GM12878 (cell line): ENCODE measurements around the gene CSF2. TPM values are rescaled to one million over a fixed set of nuclear protein-coding genes. Genes with fewer than 3 reads are reported as not detected.

Experiments
- ATAC-seq: fragments of 200-7000 bp; cut with Tn5 transposase; 3 replicates; pipeline ENCODE4 v1.9.1; 2020; ENCODE audit warnings: mild to moderate bottlenecking, moderate library complexity
- BruUV-seq: library from RNA; stranded (reverse); fragments of 400-500 nt; replicated peaks from 2 replicates; lab custom pipeline; 2021; lab: Mats Ljungman, UMichigan
- CTCF ChIA-PET: fragments of 300-600 bp; sonication (Branson Sonifier 250); formaldehyde crosslinking; extraction: SDS; loops from one replicate; lab custom pipeline; 2021; ENCODE audit warnings: inconsistent platforms; lab: Yijun Ruan, JAX
- POLR2A ChIA-PET: fragments of 350-600 bp; formaldehyde crosslinking; extraction: SDS; loops from one replicate; lab custom pipeline; 2021; ENCODE audit warnings: inconsistent platforms; lab: Charles Lee
- RAD21 ChIA-PET: fragments of 300-600 bp; sonication (Branson Sonifier 250); formaldehyde crosslinking; loops from one replicate; lab custom pipeline; 2023; ENCODE audit warnings: antibody characterized with exemption; ENCODE audit not compliant: unreplicated experiment; lab: Charles Lee
- SMC1A ChIA-PET: fragments of 300-600 bp; sonication (Branson Sonifier 250); formaldehyde crosslinking; loops from one replicate; lab custom pipeline; 2023; ENCODE audit not compliant: unreplicated experiment, uncharacterized antibody; lab: Charles Lee
- DNase-seq: peaks from one replicate; pipeline ENCODE4 v3.0.0-alpha.2; 2011; ENCODE audit warnings: low read depth, low spot score
- FAIRE-seq: peaks from 3 replicates; lab custom pipeline; 2011; peaks lifted over from hg19 to GRCh38; lab: Jason Lieb, UNC
- H2AFZ ChIP-seq: 2 replicates; pipeline ENCODE4 v1.6.0; 2011; ENCODE audit warnings: low read depth, low read length, control low read depth; ENCODE audit not compliant: control insufficient read depth
- H3K27ac ChIP-seq: 2 replicates; pipeline ENCODE4 v1.5.1; 2011; ENCODE audit warnings: control low read depth; ENCODE audit not compliant: control insufficient read depth, insufficient read depth
- H3K27me3 ChIP-seq, 2 experiments: replicated peaks in 1 of 2; 2 replicates each; pipeline versions ENCODE4 v1.6.0 to v1.6.1; 2011; ENCODE audit warnings: low read length in 1 of 2; ENCODE audit not compliant: control insufficient read depth in 2 of 2, insufficient read depth in 2 of 2
- H3K36me3 ChIP-seq, 2 experiments: 2 replicates each; pipeline ENCODE4 v1.5.1; 2011; ENCODE audit warnings: low read length in 1 of 2; ENCODE audit not compliant: control insufficient read depth in 2 of 2, insufficient read depth in 2 of 2
- H3K4me1 ChIP-seq: 2 replicates; pipeline ENCODE4 v1.6.1; 2011; ENCODE audit warnings: mild to moderate bottlenecking, low read length, moderate library complexity, mixed read lengths; ENCODE audit not compliant: control insufficient read depth, insufficient read depth
- H3K4me2 ChIP-seq: 2 replicates; pipeline ENCODE4 v1.6.0; 2011; ENCODE audit warnings: control low read depth; ENCODE audit not compliant: control insufficient read depth, insufficient read depth
- H3K4me3 ChIP-seq: fragments of 200-600 bp; sonication (generic); 2 replicates; pipeline ENCODE4 v1.5.1; 2016
- H3K79me2 ChIP-seq: 2 replicates; pipeline ENCODE4 v1.6.0; 2011; ENCODE audit warnings: low read length; ENCODE audit not compliant: control insufficient read depth, insufficient read depth
- H3K9ac ChIP-seq: 2 replicates; pipeline ENCODE4 v1.8.0; 2011; ENCODE audit warnings: low read length, control low read depth, mixed read lengths; ENCODE audit not compliant: control insufficient read depth, insufficient read depth
- H3K9me3 ChIP-seq: replicated peaks from 3 replicates; pipeline ENCODE4 v1.5.1; 2011; ENCODE audit warnings: mild to moderate bottlenecking, low read length; ENCODE audit not compliant: control insufficient read depth, insufficient read depth
- H4K20me1 ChIP-seq: 2 replicates; pipeline ENCODE4 v1.6.0; 2011; ENCODE audit not compliant: control insufficient read depth, insufficient read depth
- EED ChIP-seq: sonication (generic); IDR thresholded peaks from 2 replicates; pipeline ENCODE4 v1.6.1; 2016; ENCODE audit warnings: antibody characterized with exemption, low read depth
- EP300 ChIP-seq, 2 experiments: fragments of 150-350 bp in 1 of 2; IDR thresholded peaks; 2 replicates each; pipeline ENCODE4 v1.6.1; 2011 to 2012; ENCODE audit warnings: low read depth in 2 of 2, low read length in 2 of 2, borderline replicate concordance in 1 of 2, improper control_type of control experiment in 1 of 2, inconsistent platforms in 1 of 2; ENCODE audit not compliant: control insufficient read depth in 1 of 2
- ESRRA ChIP-seq: IDR thresholded peaks from 2 replicates; pipeline ENCODE4 v1.6.1; 2012; ENCODE audit warnings: mild to moderate bottlenecking, low read length, improper control_type of control experiment
- MTA3 ChIP-seq: IDR thresholded peaks from 2 replicates; pipeline ENCODE4 v1.6.1; 2012; ENCODE audit warnings: low read length, inconsistent platforms, borderline replicate concordance
- NFYB ChIP-seq: IDR thresholded peaks from 2 replicates; pipeline ENCODE4 v1.6.1; 2011; ENCODE audit warnings: low read depth, mild to moderate bottlenecking, low read length, improper control_type of control experiment, moderate library complexity; ENCODE audit not compliant: insufficient read depth
- PML ChIP-seq: IDR thresholded peaks from 2 replicates; pipeline ENCODE4 v1.6.1; 2012; ENCODE audit warnings: low read length, inconsistent platforms
- WGBS: methylation state at CpG from one replicate; pipeline ENCODE4 v1.1.6; 2016; ENCODE audit warnings: low lambda C conversion rate; ENCODE audit not compliant: insufficient replicate concordance, insufficient coverage; ENCODE audit errors: missing lambda C conversion rate; 5-methylcytosine and 5-hydroxymethylcytosine counted together
- in situ Hi-C: fragments of 300-500 bp; cut with MboI; formaldehyde crosslinking; loops from 9 replicates; pipeline ENCODE4 v1.14.3; 2018; ENCODE audit warnings: mixed read lengths
- intact Hi-C: fragments of 100-400 bp; cut with micrococcal nuclease; formaldehyde crosslinking; loops from one replicate; pipeline ENCODE4 v1.14.2; 2022; ENCODE audit not compliant: unreplicated experiment
- polyA plus RNA-seq, 11 experiments: library from polyadenylated mRNA; depleted of rRNA in 4 of 11; unstranded in 6 of 11; stranded (reverse) in 5 of 11; fragments of >200 nt; fragmentation: Nextera tagmentation in 4 of 11; fragmentation: Illumina TruSeq in 1 of 11; extraction: Ambion mirVana in 4 of 11; extraction: Trizol in 1 of 11; gene quantifications; 1 replicate in 1 of 11; 2 replicates in 10 of 11; pipeline versions ENCODE4 v1.2.1 to v1.2.3, GENCODE V29; 2011 to 2016; ENCODE audit warnings: inconsistent platforms in 2 of 11, missing spikeins in 2 of 11, low read depth in 1 of 11
- total RNA-seq, 4 experiments: library from RNA; depleted of rRNA in 3 of 4; stranded (reverse); fragments of >200 nt in 3 of 4; fragmentation: Illumina TruSeq in 1 of 4; extraction: Trizol in 1 of 4; gene quantifications; 2 replicates each; pipeline versions ENCODE4 v1.2.1 to v1.2.3, GENCODE V29; 2013 to 2021
- TF ChIP-seq, protein P1 (sequence below): fragments of 450-650 bp; IDR thresholded peaks from 2 replicates; pipeline ENCODE4 v1.6.1; 2014; ENCODE audit warnings: mild to moderate bottlenecking
- TF ChIP-seq, protein P2 (sequence below): fragments of 450-650 bp; IDR thresholded peaks from 2 replicates; pipeline ENCODE4 v1.6.1; 2017; ENCODE audit warnings: antibody characterized with exemption, mild to moderate bottlenecking, moderate library complexity
- TF ChIP-seq, protein P3 (sequence below): fragments of 450-650 bp; IDR thresholded peaks from 2 replicates; pipeline ENCODE4 v1.6.1; 2017; ENCODE audit warnings: borderline replicate concordance

The CSF2 gene
- total and polyA plus RNA-seq, 10 of the 15 experiments (the other 5 are each of a cell fraction or from before 2014, with no cell fraction given), result 0.15 to 2.0 (median 0.69) TPM; not detected in 2

DNA sequence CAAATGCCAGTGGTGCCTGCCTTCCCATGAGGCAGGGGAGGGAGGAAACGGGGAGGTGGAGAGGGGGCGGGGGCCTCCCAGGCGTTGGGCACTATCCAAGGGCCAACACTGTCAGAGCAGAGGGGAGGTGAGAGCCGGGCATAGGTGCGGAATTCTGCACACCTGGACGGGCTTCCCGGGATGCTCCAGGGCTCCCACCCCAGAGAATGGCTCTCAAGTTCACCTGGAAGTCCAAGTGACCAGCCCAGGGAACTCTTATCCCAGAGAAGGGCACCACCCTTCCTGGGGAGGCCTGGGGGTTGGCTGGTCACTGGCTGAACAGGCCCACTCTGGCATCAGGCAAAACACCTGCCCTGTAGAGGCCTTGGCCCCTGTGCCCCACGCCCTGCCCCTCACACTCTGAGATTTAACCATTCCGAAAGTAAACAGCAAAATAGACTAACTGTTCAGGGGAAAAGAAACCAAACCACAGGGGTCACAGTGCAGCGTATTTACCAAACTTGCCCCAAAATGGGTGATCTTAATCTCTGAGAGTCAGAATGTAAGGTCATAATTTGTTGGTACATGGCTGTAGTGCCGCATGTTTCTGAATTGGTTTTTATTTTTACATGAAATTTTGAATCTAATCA is 2.7 kb downstream of the CSF2 start:
- Histone ChIP-seq H3K9me3 (no peaks in the 10 kb centered on the region), H3K27ac (no peak overlapping the region), H3K36me3 (no peaks in the 10 kb centered on the region), H2AFZ (no peak overlapping the region), H3K4me3 (no peak overlapping the region), H3K27me3 (no peaks in the 10 kb centered on the region), H3K4me1 (no peaks in the 10 kb centered on the region), H3K4me2 (no peak overlapping the region), H4K20me1 (no peaks in the 10 kb centered on the region), H3K9ac (no peak overlapping the region), H3K79me2 (no peaks in the 10 kb centered on the region)
- ChIA-PET CTCF (interaction anchor here (0.9 kb wide), 1 partner anchor 60 kb away, joined by 3 read pairs; no protein-coding TSS in a partner anchor), SMC1A (no interaction called here), RAD21 (no interaction called here), POLR2A (no interaction called here)
- no peak for DNase-seq
- no TSS peak for BruUV-seq
- in situ Hi-C loops, result loop anchor here (10.0 kb wide), 1 partner anchor 428 kb away; no protein-coding TSS in a partner anchor
- intact Hi-C loops, result no loop called here
- no peak for FAIRE-seq
- TF ChIP-seq EP300 (IDR thresholded peaks at IDR 0.05; ENCODE audit: borderline replicate concordance in 1 of 2, control insufficient read depth in 1 of 2, low read depth in 2 of 2, low read length in 2 of 2) (no peak), EED (no peak)
- TF ChIP-seq, protein P1, sequence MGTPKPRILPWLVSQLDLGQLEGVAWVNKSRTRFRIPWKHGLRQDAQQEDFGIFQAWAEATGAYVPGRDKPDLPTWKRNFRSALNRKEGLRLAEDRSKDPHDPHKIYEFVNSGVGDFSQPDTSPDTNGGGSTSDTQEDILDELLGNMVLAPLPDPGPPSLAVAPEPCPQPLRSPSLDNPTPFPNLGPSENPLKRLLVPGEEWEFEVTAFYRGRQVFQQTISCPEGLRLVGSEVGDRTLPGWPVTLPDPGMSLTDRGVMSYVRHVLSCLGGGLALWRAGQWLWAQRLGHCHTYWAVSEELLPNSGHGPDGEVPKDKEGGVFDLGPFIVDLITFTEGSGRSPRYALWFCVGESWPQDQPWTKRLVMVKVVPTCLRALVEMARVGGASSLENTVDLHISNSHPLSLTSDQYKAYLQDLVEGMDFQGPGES, result no peak
- WGBS, result 81% methylated on average over 11 of the region's 11 CpGs
- no peak for ATAC-seq

DNA sequence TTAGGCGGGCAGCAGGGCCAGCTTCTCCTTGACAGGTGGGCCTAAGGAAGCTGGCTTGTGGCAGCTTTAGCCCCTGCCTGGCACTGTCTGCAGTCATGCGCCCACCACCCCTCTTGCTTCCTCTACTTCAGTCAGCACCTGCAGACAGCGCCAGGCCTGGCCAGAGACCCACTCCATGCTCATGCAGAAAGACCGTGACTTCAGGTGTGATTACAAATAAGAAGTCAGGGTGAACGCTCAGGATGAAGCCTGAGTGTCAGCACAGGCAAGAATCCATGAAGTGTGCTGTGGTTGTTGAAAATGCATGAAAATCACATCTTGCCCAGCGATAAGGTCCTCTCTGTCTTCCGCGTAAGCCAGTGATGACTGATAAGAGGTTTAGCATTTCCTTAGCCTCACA is 3.4 kb downstream of the CSF2 start:
- DNase-seq (no peak), ATAC-seq (no peak), FAIRE-seq (no peak)
- Histone ChIP-seq H3K36me3 (no peaks in the 10 kb centered on the region), H3K79me2 (no peaks in the 10 kb centered on the region), H3K4me2 (no peak overlapping the region), H3K9me3 (no peaks in the 10 kb centered on the region), H3K4me1 (no peaks in the 10 kb centered on the region), H3K4me3 (no peak overlapping the region), H2AFZ (no peak overlapping the region), H3K27me3 (no peaks in the 10 kb centered on the region), H3K9ac (no peak overlapping the region), H3K27ac (no peak overlapping the region), H4K20me1 (no peaks in the 10 kb centered on the region)
- in situ Hi-C loops (loop anchor here (10.0 kb wide), 1 partner anchor 428 kb away; no protein-coding TSS in a partner anchor), intact Hi-C loops (no loop called here)
- 84% methylated on average over 8 of the region's 8 CpGs for WGBS
- ChIA-PET RAD21 (no interaction called here), POLR2A (no interaction called here), SMC1A (interaction anchor here (1.0 to 1.4 kb wide), 3 partner anchors 10 to 96 kb away, joined by 3 read pairs; no protein-coding TSS in a partner anchor), CTCF (no interaction called here)
- BruUV-seq, result no TSS peak
- TF ChIP-seq ESRRA (no peak), EED (no peak), NFYB (no peak), MTA3 (no peak), PML (no peak)
- TF ChIP-seq, protein P2, sequence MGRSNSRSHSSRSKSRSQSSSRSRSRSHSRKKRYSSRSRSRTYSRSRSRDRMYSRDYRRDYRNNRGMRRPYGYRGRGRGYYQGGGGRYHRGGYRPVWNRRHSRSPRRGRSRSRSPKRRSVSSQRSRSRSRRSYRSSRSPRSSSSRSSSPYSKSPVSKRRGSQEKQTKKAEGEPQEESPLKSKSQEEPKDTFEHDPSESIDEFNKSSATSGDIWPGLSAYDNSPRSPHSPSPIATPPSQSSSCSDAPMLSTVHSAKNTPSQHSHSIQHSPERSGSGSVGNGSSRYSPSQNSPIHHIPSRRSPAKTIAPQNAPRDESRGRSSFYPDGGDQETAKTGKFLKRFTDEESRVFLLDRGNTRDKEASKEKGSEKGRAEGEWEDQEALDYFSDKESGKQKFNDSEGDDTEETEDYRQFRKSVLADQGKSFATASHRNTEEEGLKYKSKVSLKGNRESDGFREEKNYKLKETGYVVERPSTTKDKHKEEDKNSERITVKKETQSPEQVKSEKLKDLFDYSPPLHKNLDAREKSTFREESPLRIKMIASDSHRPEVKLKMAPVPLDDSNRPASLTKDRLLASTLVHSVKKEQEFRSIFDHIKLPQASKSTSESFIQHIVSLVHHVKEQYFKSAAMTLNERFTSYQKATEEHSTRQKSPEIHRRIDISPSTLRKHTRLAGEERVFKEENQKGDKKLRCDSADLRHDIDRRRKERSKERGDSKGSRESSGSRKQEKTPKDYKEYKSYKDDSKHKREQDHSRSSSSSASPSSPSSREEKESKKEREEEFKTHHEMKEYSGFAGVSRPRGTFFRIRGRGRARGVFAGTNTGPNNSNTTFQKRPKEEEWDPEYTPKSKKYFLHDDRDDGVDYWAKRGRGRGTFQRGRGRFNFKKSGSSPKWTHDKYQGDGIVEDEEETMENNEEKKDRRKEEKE, result no peak
- TF ChIP-seq, protein P3, sequence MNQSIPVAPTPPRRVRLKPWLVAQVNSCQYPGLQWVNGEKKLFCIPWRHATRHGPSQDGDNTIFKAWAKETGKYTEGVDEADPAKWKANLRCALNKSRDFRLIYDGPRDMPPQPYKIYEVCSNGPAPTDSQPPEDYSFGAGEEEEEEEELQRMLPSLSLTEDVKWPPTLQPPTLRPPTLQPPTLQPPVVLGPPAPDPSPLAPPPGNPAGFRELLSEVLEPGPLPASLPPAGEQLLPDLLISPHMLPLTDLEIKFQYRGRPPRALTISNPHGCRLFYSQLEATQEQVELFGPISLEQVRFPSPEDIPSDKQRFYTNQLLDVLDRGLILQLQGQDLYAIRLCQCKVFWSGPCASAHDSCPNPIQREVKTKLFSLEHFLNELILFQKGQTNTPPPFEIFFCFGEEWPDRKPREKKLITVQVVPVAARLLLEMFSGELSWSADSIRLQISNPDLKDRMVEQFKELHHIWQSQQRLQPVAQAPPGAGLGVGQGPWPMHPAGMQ, result no peak
